Inferior parietal cortex (tissue), 1 donor: ENCODE data around the gene EMP1.
"Not testable (repeated sequence)": the region's sequence is repeated elsewhere in the genome, so short reads cannot be mapped to it uniquely, and the experiment has no call there.

Source experiments
- DNase-seq: peaks from one replicate; pipeline ENCODE4 v3.0.0-alpha.2; 2016; ENCODE audit errors: extremely low spot score

The EMP1 gene

DNA sequence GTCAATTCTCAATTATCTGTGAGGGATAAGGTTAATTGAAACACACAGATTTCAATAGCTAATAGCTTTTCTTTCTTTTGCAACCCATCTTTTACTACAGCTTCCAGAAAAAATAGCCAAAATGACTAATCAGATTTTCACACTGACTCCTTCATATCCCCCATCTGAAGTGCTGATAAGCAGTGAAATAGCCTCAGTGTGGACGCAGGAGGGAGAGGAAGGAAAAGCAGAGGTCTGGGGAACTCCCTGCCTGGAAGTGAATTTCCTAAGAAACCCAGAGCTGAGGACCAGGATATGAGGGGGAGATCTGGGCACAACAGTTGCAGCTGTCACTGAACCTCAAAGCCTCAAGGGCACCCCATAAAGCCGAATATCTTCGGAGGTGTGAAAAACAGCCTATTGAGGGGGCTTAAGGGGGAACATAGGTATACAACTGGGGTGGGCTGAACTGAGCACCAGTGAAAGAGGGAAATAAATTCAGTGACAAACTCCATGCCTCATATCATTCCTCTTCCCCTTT lies 60.9 kb downstream of the EMP1 start:
- DNase-seq = no peak

DNA sequence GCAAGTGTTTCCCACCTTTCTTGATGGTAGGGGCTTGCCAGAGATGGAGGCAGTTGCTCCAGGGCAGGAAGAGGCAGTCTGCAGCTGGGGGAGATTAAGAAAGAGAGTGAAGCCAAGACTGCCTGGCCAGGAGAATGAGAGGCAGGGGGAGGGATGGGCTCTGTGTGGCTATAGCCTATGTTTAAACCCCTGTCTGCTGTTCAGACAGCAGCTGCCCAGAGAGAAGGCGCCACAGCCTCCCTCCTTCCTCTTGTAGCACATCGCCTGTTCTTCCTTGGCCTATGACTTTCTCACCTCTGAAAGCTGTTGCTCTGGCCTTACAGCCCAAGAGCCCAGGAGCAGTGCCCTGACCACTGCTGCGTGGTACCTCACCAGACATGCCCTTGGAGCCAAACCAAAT lies 61.7 kb downstream of the EMP1 start:
- DNase-seq = no peak

DNA sequence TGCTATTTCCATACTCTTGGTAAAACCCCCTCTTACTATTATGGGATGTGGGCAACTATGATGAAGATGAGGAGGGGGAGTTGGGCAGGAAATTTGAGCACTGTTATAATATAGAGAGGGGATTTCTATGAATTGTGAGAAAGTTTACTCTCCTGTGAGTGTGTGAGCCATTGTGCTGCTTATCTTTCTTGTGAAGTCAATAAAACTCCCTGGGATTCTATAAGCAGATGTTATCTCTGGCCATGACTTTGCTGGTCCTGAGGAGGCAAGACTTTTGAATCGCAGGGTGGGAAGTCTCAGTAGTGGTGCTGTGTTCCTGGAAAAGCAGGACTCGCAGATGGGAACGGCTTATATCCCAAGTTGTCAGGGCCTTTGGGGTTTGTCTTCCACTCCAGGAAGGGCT lies 62.2 kb downstream of the EMP1 start:
- DNase-seq = no peak

DNA sequence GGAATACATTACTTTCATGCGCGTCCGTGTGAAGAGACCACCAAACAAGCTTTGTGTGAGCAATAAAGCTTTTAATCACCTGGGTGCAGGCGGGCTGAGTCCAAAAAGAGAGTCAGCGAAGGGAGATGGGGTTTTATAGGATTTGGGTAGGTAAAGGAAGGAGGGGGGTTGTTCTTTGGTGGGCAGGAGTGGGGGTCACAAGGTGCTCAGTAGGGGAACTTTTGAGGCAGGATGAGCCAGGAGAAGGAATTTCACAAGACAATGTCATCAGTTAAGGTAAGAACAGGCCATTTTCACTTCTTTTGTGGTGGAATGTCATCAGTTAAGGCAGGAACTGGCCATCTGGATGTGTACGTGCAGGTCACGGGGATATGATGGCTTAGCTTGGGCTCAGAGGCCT lies 63.1 kb downstream of the EMP1 start:
- DNase-seq = not testable (repeated sequence)

- not testable (repeated sequence) for DNase-seq
Measured at GRCh38 chr12:13267826-13268225, 71.3 kb downstream of the EMP1 start.

DNA sequence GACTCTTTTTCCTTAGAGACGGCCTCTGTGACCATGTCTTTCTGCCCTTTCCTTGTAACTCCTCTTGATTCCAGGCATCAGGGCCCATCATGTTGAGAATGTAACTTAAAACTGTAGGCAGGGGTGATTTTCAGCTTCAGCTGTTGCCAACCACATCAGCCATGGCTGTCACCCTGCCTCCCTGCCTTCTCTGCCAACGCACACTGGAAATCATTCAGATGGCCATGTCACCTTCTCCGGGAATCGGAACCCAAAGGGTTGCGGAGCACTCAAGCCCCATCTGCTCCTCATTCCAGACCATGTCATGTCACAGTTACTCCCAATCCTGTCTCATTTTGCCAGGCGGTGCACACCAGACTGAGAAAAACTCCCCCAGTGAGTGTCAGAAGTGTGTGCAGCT lies 72.1 kb downstream of the EMP1 start:
- DNase-seq = no peak
